GM12874 (cell line): ENCODE measurements around the gene MED25.

Source experiments
- CTCF ChIP-seq: IDR thresholded peaks from 2 replicates; pipeline ENCODE4 v1.5.1; 2011; ENCODE audit warnings: low read depth, mild to moderate bottlenecking, control low read depth, low read length, moderate library complexity; ENCODE audit not compliant: insufficient read depth

Gene MED25

GRCh38 chr19:49877879-49878743, 60.0 kb downstream of the MED25 start:
- no peak for TF ChIP-seq CTCF

- no peak for TF ChIP-seq CTCF
These were observed 60.6 kb downstream of the MED25 start for GRCh38 chr19:49878744-49879070.

GRCh38 chr19:49879243-49879963, 61.3 kb downstream of the MED25 start:
- TF ChIP-seq CTCF: no peak

- no peak for TF ChIP-seq CTCF
These were observed 62.2 kb downstream of the MED25 start for GRCh38 chr19:49880162-49880869.

- TF ChIP-seq CTCF: no peak
These were observed 63.1 kb downstream of the MED25 start for GRCh38 chr19:49881186-49881585.

- no peak for TF ChIP-seq CTCF
These were observed 63.7 kb downstream of the MED25 start for GRCh38 chr19:49881672-49882394.
